Stimulated activated naive CD8-positive, alpha-beta T cell treated with anti-CD3 and anti-CD28 coated beads, Interleukin-15, Interleukin-2, amounts not matched to agents 100 U/mL and 50 U/mL, for 24 hours (primary cell): ENCODE results near the gene USP54.

ENCODE experiments used
- ATAC-seq: fragments of 150-1000 bp; cut with Tn5 transposase; one replicate; pipeline ENCODE4 v1.10.0; 2021
- DNase-seq: peaks from one replicate; pipeline ENCODE4 v3.0.0; 2021

The USP54 gene

GRCh38 chr10:73529089-73529832 lies 61.9 kb downstream of the USP54 start:
- DNase-seq = peak; percentile 25

GRCh38 chr10:73522263-73522662 lies 68.9 kb downstream of the USP54 start:
- ATAC-seq = no peak
- no peak for DNase-seq

More at GRCh38 chr10:73529089-73529832, 61.9 kb downstream of the USP54 start:
- peak; percentile 65 for ATAC-seq

GRCh38 chr10:73519336-73519735 lies 71.8 kb downstream of the USP54 start:
- ATAC-seq = no peak

GRCh38 chr10:73517166-73517888 lies 73.8 kb downstream of the USP54 start:
- ATAC-seq (no peak), DNase-seq (no peak)

More at GRCh38 chr10:73519336-73519735, 71.8 kb downstream of the USP54 start:
- DNase-seq = no peak

GRCh38 chr10:73512207-73512743 lies 78.9 kb downstream of the USP54 start:
- ATAC-seq = no peak

GRCh38 chr10:73509695-73510094 lies 81.4 kb downstream of the USP54 start:
- DNase-seq (no peak), ATAC-seq (no peak)

More at GRCh38 chr10:73512207-73512743, 78.9 kb downstream of the USP54 start:
- DNase-seq = no peak

GRCh38 chr10:73506491-73506890 lies 84.7 kb downstream of the USP54 start:
- no peak for DNase-seq

GRCh38 chr10:73506074-73506473 lies 85.1 kb downstream of the USP54 start:
- DNase-seq (no peak), ATAC-seq (no peak)

More at GRCh38 chr10:73506491-73506890, 84.7 kb downstream of the USP54 start:
- no peak for ATAC-seq

- ATAC-seq = no peak
- DNase-seq = no peak
Measured at GRCh38 chr10:73503037-73503436, 88.1 kb downstream of the USP54 start.

GRCh38 chr10:73501651-73502050 lies 89.5 kb downstream of the USP54 start:
- ATAC-seq (no peak), DNase-seq (no peak)

- DNase-seq (no peak), ATAC-seq (no peak)
Measured at GRCh38 chr10:73497623-73498022, 93.5 kb downstream of the USP54 start.

GRCh38 chr10:73495884-73496674 lies 95.1 kb downstream of the USP54 start, which contains the start of gene PPP3CB:
PPP3CB (minus strand) TSS chr10:73496024; CDS start chr10:73495889, 135 bp downstream.
- DNase-seq (peak; percentile 92), ATAC-seq (peak; percentile 86)

GRCh38 chr10:73495226-73495883 lies 95.8 kb downstream of the USP54 start:
- ATAC-seq (peak; percentile 96), DNase-seq (peak; percentile 86)

- ATAC-seq (no peak), DNase-seq (no peak)
Measured at GRCh38 chr10:73494877-73495225, 96.3 kb downstream of the USP54 start.

- no peak for ATAC-seq
- no peak for DNase-seq
Measured at GRCh38 chr10:73494213-73494612, 96.9 kb downstream of the USP54 start.

- no peak for ATAC-seq
- no peak for DNase-seq
Measured at GRCh38 chr10:73493781-73494180, 97.4 kb downstream of the USP54 start.

- DNase-seq (no peak), ATAC-seq (no peak)
Measured at GRCh38 chr10:73486601-73487000, 104.5 kb downstream of the USP54 start.

- DNase-seq (no peak), ATAC-seq (no peak)
Measured at GRCh38 chr10:73485320-73485719, 105.8 kb downstream of the USP54 start.

GRCh38 chr10:73480158-73480557 lies 111.0 kb downstream of the USP54 start:
- no peak for DNase-seq
- peak; percentile 68 for ATAC-seq

- DNase-seq (no peak), ATAC-seq (peak; percentile 73)
Measured at GRCh38 chr10:73478636-73479035, 112.5 kb downstream of the USP54 start.

GRCh38 chr10:73471226-73471625 lies 119.9 kb downstream of the USP54 start:
- ATAC-seq (no peak), DNase-seq (no peak)

GRCh38 chr10:73469579-73469978 lies 121.6 kb downstream of the USP54 start:
- ATAC-seq (no peak), DNase-seq (no peak)
